GM18499 (cell line): Measurements from ENCODE around the gene RAB40B.
"Not testable (repeated sequence)": the region's sequence is repeated elsewhere in the genome, so short reads cannot be mapped to it uniquely, and the experiment has no call there.

Experiments used
- ATAC-seq: cut with Tn5 transposase; IDR thresholded peaks from one replicate; pipeline ENCODE4 v1.9.1; 2021; ENCODE audit warnings: moderate number of reproducible peaks; ENCODE audit not compliant: insufficient read depth, unreplicated experiment

RAB40B gene

GRCh38 chr17:82698065-82698973 is at the start of gene RAB40B:
RAB40B (minus strand) TSS chr17:82698698; CDS start chr17:82698596, 102 bp downstream.
- peak; percentile 80 for ATAC-seq

GRCh38 chr17:82745524-82745923 is 47.0 kb upstream of the RAB40B start:
- no peak for ATAC-seq

GRCh38 chr17:82744736-82745135 is 46.2 kb upstream of the RAB40B start:
- ATAC-seq, result not testable (repeated sequence)

GRCh38 chr17:82743344-82744219 is 45.1 kb upstream of the RAB40B start:
- ATAC-seq, result no peak

- no peak for ATAC-seq
These were observed 42.6 kb upstream of the RAB40B start for GRCh38 chr17:82740906-82741759.

GRCh38 chr17:82737967-82738877 is 39.7 kb upstream of the RAB40B start:
- no peak for ATAC-seq

GRCh38 chr17:82736511-82737185 is 38.1 kb upstream of the RAB40B start:
- no peak for ATAC-seq

- no peak for ATAC-seq
These were observed 36.7 kb upstream of the RAB40B start, which contains the start of gene FN3K for GRCh38 chr17:82734987-82735866. FN3K (plus strand) TSS chr17:82735615; CDS start chr17:82735637, 22 bp downstream.

GRCh38 chr17:82732118-82732743 is 33.7 kb upstream of the RAB40B start:
- no peak for ATAC-seq

GRCh38 chr17:82729479-82730260 is 31.2 kb upstream of the RAB40B start:
- no peak for ATAC-seq

- ATAC-seq, result no peak
These were observed 27.9 kb upstream of the RAB40B start for GRCh38 chr17:82726427-82726826.

- ATAC-seq, result no peak
These were observed 24.8 kb upstream of the RAB40B start for GRCh38 chr17:82723169-82723807.

GRCh38 chr17:82722341-82723013 is 24.0 kb upstream of the RAB40B start:
- ATAC-seq, result no peak

GRCh38 chr17:82720204-82720603 is 21.7 kb upstream of the RAB40B start:
- no peak for ATAC-seq

GRCh38 chr17:82718986-82719685 is 20.6 kb upstream of the RAB40B start:
- ATAC-seq, result no peak
